CD4-positive, alpha-beta T cell treated with Interleukin-6 for 4 hours (primary cell): Measurements from ENCODE around the gene COL11A2.
A peak's percentile ranks its signal among the peaks of the same experiment; 100 is the strongest.

Source experiments
- DNase-seq: peaks from one replicate; pipeline ENCODE4 v3.0.0-alpha.2; 2020; ENCODE audit warnings: mixed read lengths

Gene COL11A2

GRCh38 chr6:33206027-33206863, 14.0 kb upstream of the COL11A2 start:
- no peak for DNase-seq

GRCh38 chr6:33205191-33206026, 13.1 kb upstream of the COL11A2 start:
- peak; percentile 22 for DNase-seq

GRCh38 chr6:33204415-33205190, 12.3 kb upstream of the COL11A2 start, which contains the start of gene HSD17B8:
HSD17B8 (plus strand) TSS chr6:33204655; CDS start chr6:33204669, 14 bp downstream.
- peak; percentile 95 for DNase-seq

GRCh38 chr6:33204165-33204414, 11.8 kb upstream of the COL11A2 start:
- DNase-seq = no peak

GRCh38 chr6:33203443-33204164, 11.3 kb upstream of the COL11A2 start:
- no peak for DNase-seq

- no peak for DNase-seq
These were observed 10.5 kb upstream of the COL11A2 start for GRCh38 chr6:33202799-33203198.

- no peak for DNase-seq
These were observed 9.7 kb upstream of the COL11A2 start for GRCh38 chr6:33201935-33202334.

- no peak for DNase-seq
These were observed 8.9 kb upstream of the COL11A2 start for GRCh38 chr6:33201147-33201545.

- peak; percentile 100 for DNase-seq
These were observed 8.2 kb upstream of the COL11A2 start, which contains the start of the genes RXRB and SLC39A7 for GRCh38 chr6:33200219-33201146. RXRB (minus strand) TSS chr6:33200665; CDS start chr6:33200476, 189 bp downstream. SLC39A7 (plus strand) TSS chr6:33200867; CDS start chr6:33201246, 379 bp downstream.

- DNase-seq = peak; percentile 75
These were observed 7.5 kb upstream of the COL11A2 start for GRCh38 chr6:33199687-33200218.

- DNase-seq = no peak
These were observed 6.7 kb upstream of the COL11A2 start for GRCh38 chr6:33198853-33199436.

GRCh38 chr6:33198159-33198852, 6.0 kb upstream of the COL11A2 start:
- DNase-seq = no peak

- DNase-seq = peak; percentile 35
These were observed 5.3 kb upstream of the COL11A2 start for GRCh38 chr6:33197431-33198048.

- no peak for DNase-seq
These were observed 3.3 kb upstream of the COL11A2 start for GRCh38 chr6:33195304-33196165.

GRCh38 chr6:33194431-33194979, 2.2 kb upstream of the COL11A2 start:
- DNase-seq = no peak

- no peak for DNase-seq
These were observed 1.4 kb upstream of the COL11A2 start for GRCh38 chr6:33193619-33194018.

- DNase-seq = peak; percentile 59
These were observed 670 bp upstream of the COL11A2 start for GRCh38 chr6:33192671-33193602.
